Tibial artery (tissue), 4 donors: ENCODE measurements around the gene UGGT2.

Experiments used
- DNase-seq, 2 donors: peaks; one replicate each; pipeline ENCODE4 v3.0.0-alpha.2; 2019
- H3K27ac ChIP-seq, 2 donors: fragments of 200-600 bp; sonication (generic) in 1 of 2; 1 replicate in 1 of 2; 2 replicates in 1 of 2; pipeline ENCODE4 v1.5.1; 2018 to 2019; ENCODE audit warnings: mild to moderate bottlenecking in 1 of 2
- H3K27me3 ChIP-seq, 2 donors: fragments of 200-600 bp; sonication (generic) in 1 of 2; one replicate each; pipeline versions ENCODE4 v1.5.1 to v1.6.0; 2016 to 2019
- H3K36me3 ChIP-seq, 3 donors: fragments of 200-600 bp; sonication (generic) in 2 of 3; one replicate each; pipeline ENCODE4 v1.5.1; 2016 to 2019; ENCODE audit warnings: mild to moderate bottlenecking in 2 of 3
- H3K4me1 ChIP-seq, 4 donors: fragments of 200-600 bp; sonication (generic) in 2 of 4; 1 replicate in 3 of 4; 2 replicates in 1 of 4; pipeline ENCODE4 v1.5.1; 2016 to 2019
- H3K4me3 ChIP-seq, 2 donors: fragments of 200-600 bp; sonication (generic) in 1 of 2; 1 replicate in 1 of 2; 2 replicates in 1 of 2; pipeline ENCODE4 v1.5.1; 2018 to 2019; ENCODE audit warnings: mild to moderate bottlenecking in 2 of 2
- H3K9me3 ChIP-seq, 3 donors: fragments of 200-600 bp; sonication (generic) in 1 of 3; one replicate each; pipeline ENCODE4 v1.5.1; 2016 to 2019
- CTCF ChIP-seq, 2 experiments: fragments of 200-600 bp in 1 of 2; fragments of 450-650 bp in 1 of 2; IDR thresholded peaks; one replicate each; pipeline ENCODE4 v1.5.1; 2017 to 2019; ENCODE audit warnings: antibody characterized with exemption in 2 of 2, mild to moderate bottlenecking in 1 of 2, moderate library complexity in 1 of 2
- intact Hi-C: fragments of 100-400 bp; cut with DNase I; formaldehyde crosslinking; loops from one replicate; pipeline ENCODE4 v1.15.0; 2023; ENCODE audit warnings: low total_unique reads

UGGT2 gene

DNA sequence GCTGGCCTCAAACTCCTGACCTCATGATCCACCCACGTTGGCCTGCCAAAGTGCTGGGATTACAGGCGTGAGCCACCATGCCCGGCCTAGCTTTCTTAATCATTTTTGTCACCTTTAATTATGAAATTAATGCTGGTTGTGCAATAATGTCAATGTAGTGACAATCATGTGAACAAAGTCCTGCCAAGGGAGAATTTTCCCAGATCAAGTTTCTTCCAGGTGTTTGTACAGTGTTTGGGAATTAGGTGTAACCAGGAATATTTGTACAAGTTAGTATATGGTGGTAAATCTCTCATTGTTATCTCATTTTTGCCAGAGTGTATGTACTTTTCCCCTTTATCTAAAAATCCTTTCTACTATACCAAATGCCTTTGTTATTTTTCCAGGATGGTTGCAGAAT is 171.1 kb downstream of the UGGT2 start:
- intact Hi-C loops: no loop called here
- Histone ChIP-seq H3K27me3 (no peaks in the 10 kb centered on the region), H3K27ac (no peak overlapping the region), H3K9me3 (no peaks in the 10 kb centered on the region), H3K4me3 (no peak overlapping the region), H3K4me1 (no peaks in the 10 kb centered on the region), H3K36me3 (peaks cover 31 to 45% (median 33%) of the 10 kb centered on the region in 3 donors)
- no peak for TF ChIP-seq CTCF (IDR thresholded peaks at IDR 0.05)
- DNase-seq: no peak

GRCh38 chr13:95880331-95880730 is 172.9 kb downstream of the UGGT2 start:
- Histone ChIP-seq H3K27me3 (no peaks in the 10 kb centered on the region), H3K27ac (no peak overlapping the region), H3K9me3 (no peaks in the 10 kb centered on the region), H3K4me3 (no peak overlapping the region), H3K4me1 (no peaks in the 10 kb centered on the region), H3K36me3 (peaks cover 31 to 43% (median 32%) of the 10 kb centered on the region in 3 donors)
- TF ChIP-seq CTCF (IDR thresholded peaks at IDR 0.05): no peak
- intact Hi-C loops: no loop called here
- DNase-seq: no peak

- no peak for TF ChIP-seq CTCF (IDR thresholded peaks at IDR 0.05)
- Histone ChIP-seq H3K36me3 (peaks cover 21 to 59% (median 36%) of the 10 kb centered on the region in 3 donors), H3K27ac (no peak overlapping the region), H3K4me3 (no peak overlapping the region), H3K27me3 (no peaks in the 10 kb centered on the region), H3K4me1 (no peaks in the 10 kb centered on the region), H3K9me3 (no peaks in the 10 kb centered on the region)
- intact Hi-C loops: no loop called here
- no peak for DNase-seq
These were observed 178.9 kb downstream of the UGGT2 start for GRCh38 chr13:95874286-95874685.

- Histone ChIP-seq H3K9me3 (no peaks in the 10 kb centered on the region), H3K36me3 (peaks cover 19 to 39% (median 25%) of the 10 kb centered on the region in 3 donors), H3K27ac (no peak overlapping the region), H3K4me3 (no peak overlapping the region), H3K4me1 (no peaks in the 10 kb centered on the region), H3K27me3 (no peaks in the 10 kb centered on the region)
- no peak for DNase-seq
- intact Hi-C loops: no loop called here
- no peak for TF ChIP-seq CTCF (IDR thresholded peaks at IDR 0.05)
These were observed 182.8 kb downstream of the UGGT2 start for GRCh38 chr13:95870421-95870820.

DNA sequence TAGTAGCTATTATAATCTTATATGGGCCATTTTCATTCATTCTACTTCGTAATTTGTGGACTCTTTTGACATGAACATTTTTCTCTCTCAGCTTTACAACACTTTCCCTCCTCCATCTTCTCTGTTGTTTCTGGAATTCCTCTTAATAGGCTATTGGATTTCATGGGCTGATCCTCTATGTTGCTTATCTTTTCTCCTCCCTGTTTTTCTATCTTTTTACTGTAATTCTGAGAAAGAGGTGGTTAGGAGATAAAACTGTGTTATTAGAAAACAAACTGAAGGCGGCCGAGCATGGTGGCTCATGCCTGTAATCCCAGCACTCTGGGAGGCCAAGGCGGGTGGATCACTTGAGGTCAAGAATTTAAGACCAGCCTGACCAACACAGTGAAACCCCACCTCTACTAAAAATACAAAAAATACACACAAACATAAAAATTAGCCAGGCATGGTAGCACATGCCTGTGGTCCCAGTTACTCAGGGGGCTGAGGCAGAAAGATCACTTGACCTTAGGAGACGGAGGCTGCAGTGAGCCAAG is 188.1 kb downstream of the UGGT2 start:
- DNase-seq: no peak
- peaks cover 13 to 22% (median 16%) of the 10 kb centered on the region in 3 donors for H3K36me3 ChIP-seq
- no peak for TF ChIP-seq CTCF (IDR thresholded peaks at IDR 0.05)
- H3K27ac ChIP-seq: no peak overlapping the region
- H3K9me3 ChIP-seq: no peaks in the 10 kb centered on the region
- no peaks in the 10 kb centered on the region for H3K27me3 ChIP-seq
- H3K4me3 ChIP-seq: no peak overlapping the region
- intact Hi-C loops: no loop called here
- H3K4me1 ChIP-seq: no peaks in the 10 kb centered on the region

DNA sequence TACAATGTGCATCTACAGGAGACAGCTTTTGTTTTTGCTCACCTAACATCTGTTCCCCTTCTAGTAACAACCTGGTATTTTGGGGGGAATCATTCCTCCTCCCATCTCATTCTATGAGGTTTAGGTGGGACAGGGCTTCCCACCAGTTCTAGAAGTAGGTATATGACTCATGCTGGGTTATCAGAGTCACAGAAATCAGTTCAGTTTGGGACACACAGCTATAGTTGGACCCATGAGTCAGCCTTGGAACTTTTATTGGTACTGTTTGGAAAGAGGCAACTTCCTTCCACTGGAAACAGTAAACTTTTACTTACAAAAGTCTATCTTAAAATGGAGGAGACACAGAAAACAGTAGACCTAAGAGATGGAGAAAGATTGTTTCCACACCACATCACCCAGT is 190.8 kb downstream of the UGGT2 start:
- no peak for TF ChIP-seq CTCF (IDR thresholded peaks at IDR 0.05)
- Histone ChIP-seq H3K36me3 (peaks cover 6 to 17% (median 8%) of the 10 kb centered on the region in 3 donors), H3K9me3 (no peaks in the 10 kb centered on the region), H3K27ac (no peak overlapping the region), H3K4me3 (no peak overlapping the region), H3K4me1 (no peaks in the 10 kb centered on the region), H3K27me3 (no peaks in the 10 kb centered on the region)
- intact Hi-C loops: no loop called here
- no peak for DNase-seq
